HG03095 (cell line): ENCODE data around the gene DIAPH2.

Experiments
- ATAC-seq: cut with Tn5 transposase; IDR thresholded peaks from one replicate; pipeline ENCODE4 v1.9.1; 2021; ENCODE audit warnings: moderate library complexity; ENCODE audit not compliant: unreplicated experiment

The DIAPH2 gene

DNA sequence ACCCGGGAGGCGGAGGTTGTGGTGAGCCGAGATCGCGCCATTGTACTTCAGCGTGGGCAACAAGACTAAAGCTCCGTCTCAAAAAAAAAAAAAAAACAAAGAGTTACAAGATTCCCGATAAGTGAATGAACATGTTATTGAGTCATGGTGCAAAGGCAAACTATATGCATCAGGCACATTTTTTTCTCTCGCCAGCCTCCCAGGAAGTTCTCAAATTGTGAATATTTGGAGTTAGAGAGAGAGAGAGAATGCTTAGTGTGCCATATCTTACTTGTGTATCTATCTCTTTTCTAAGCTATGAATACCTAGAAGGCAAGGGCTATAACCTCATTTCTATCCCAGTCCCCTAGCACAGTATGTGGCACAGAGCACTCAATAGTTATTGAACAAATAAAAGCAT lies 599.9 kb downstream of the DIAPH2 start:
- no peak for ATAC-seq

DNA sequence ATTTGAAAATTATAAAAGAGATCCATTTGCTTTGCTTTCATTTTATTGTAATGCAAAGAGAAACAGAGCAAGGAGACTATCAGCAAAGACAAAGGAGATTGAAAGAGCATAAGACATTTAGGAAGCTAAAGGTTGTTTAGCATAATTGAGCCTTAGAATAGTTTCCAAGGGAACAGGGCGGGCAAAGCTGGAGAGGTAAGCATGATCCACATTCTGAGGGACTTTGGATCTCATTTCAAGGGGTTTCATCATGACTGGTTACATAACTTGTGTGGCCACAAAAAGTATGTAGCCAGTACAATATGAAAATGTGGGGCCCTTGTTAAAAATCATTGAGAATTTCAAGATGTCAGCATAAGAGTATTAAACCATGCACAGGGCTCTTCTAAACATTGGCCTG lies 605.6 kb downstream of the DIAPH2 start:
- ATAC-seq: no peak

DNA sequence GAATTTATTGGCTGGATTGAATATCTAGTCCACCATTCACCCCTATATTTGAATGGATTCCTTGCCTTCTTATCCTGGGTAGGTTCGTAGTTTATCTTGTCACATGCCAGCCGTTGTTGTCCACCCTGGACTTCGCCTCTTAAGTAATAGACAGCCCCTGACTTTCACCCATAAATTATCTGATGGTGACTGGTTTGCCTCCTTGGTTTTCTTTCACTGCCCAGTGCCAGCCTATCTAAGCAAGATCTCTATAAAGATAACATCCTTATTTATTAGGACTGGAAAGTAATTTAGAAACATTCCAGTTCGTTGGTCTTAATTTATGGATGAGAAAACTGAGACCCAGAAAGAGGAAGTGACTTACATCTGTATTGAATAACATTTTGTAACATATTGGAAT lies 609.4 kb downstream of the DIAPH2 start:
- ATAC-seq: no peak

DNA sequence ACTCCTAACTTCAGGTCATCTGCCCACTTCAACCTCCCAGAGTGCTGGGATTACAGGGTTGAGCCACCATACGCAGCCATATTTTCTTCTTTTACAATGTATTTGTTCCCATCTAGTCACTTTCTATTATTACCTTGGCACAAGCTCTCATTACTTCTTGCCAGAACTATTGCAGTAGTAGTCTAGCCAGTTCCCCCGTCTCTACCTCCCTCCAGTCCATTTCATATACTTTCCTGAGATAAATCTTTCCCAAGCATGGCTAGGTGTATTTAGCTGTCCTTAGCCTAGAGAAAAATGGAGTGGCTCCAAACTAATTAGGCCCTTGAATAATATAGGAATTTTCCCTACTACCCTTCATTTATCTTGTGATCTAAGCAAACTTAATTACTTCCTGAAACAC lies 611.3 kb downstream of the DIAPH2 start:
- ATAC-seq: no peak

DNA sequence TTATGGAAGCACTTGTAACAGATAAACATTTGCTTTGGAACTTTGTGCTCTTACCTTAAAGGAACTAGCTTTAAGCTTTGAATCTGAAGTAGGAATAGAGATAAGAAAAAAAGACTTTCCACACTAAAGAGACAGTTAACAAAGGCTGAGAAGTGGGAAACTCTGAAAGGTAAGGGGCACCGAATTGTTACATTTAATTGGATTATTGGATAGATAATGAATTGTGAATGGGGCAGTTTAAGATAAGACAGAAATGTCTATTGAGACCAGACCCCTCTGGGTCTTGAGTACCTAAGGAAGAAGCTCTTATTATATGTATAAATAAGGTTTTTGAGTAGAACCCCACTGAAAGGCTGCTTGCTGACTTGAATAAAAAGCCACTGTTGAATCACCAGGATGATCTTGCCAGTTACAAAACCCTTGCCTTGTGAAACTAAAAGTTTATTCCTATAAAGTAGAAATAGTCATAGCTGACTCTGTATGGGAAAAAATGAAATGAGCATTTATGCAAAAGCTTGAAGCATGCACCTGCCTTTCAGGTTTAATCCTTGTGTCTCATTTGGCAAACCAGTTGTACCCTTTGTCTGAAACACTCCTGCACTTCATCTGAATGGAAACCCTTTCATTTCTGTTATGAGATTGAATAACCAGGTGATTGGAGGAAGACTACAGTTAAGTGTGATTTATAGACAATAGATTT lies 622.3 kb downstream of the DIAPH2 start:
- ATAC-seq: no peak

DNA sequence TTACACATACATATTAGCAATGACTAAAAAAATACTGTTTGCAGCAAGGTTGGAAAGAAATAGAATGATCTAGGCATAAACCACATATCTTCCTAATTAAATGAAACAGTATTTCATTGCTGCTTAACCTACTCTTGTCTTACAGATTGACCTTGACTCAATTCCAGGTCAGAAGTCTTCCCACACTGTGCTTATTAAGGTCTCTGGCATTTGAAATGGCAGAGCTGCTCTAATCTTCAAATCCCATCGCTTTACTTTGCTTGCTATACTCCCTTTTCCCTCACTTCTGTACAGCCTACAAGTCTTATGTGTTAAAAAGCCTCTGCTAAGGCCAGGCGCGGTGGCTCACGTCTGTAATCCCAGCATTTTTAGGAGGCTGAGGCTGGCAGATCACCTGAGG lies 623.5 kb downstream of the DIAPH2 start:
- ATAC-seq: no peak

DNA sequence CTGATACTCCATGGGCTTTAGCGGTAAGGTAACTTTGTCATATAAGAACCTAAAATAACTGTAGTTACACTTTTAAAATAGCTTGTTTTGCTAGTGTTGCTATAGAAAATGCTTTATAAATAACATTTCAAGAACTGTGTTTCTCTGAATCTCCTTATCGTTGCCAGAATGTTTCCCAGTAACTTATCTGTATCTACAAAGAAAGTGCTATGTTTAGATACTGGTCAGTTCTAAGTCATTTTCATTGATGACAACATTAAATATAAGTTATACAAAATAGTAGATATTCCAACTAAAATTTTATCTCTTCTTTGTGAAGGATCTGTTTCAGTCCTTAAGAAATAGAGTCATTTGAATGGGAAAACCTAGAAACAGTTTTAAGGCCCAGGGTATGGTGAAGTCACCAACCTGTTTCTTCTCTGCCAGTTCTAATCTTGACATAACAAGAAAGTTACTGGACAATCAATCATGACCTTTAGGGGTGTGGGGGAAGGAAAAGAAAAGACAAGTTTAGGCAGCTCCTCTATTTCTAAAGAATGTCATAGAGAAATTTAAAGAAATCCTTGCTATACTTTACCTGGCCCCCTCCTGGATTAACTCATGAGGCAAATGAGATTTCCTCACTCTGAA lies 625.0 kb downstream of the DIAPH2 start:
- no peak for ATAC-seq

DNA sequence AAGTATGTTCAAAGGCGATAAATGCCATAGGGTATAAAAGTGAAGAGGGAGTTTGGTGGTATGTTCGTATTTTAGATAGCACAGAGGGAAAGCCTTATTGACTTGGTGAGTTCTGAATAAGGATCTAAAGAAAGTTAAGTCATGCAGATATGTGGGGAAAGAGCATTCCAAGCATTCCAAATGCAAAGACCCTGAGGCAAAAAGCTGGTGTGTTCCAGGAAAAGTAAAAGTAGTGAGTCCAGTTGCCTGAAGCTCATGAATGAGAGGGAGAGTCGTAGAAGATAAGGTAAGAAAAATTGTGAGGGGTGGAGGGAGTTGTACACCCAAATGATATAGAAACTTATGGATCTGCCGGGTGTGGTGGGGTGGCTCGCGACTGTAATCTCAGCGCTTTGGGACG lies 625.7 kb downstream of the DIAPH2 start:
- ATAC-seq: no peak

DNA sequence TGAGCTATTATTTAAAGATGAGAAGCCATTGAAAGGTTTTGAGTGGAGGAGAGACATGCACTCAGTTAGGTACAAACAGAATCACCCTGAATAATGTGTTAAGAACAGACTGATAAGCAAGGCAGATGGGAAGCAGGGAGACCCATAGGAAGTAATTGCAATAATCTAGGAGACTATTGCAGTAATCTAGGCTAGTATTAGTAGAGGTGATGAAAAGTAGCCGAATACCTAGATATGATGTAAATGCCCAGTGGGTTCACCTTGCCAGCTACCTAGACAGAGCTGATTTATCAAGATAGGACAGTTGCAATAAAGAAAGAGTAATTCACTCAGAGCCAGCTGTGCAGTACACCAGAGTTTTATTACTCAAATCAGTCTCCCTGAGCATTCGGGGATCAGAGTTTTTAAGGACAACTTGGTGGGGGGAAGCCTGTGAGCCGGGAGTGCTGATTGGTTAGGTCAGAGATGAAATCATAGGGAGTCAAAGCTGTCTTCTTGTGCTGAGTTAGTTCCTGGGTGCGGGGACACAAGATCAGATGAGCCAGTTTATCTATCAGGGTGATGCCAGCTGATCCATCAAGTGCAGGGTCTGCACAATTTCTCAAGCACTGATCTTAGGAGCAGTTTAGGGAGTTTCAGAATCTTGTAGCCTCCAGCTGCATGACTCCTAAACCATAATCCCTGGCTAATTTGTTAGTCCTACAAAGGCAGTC lies 626.6 kb downstream of the DIAPH2 start:
- no peak for ATAC-seq

DNA sequence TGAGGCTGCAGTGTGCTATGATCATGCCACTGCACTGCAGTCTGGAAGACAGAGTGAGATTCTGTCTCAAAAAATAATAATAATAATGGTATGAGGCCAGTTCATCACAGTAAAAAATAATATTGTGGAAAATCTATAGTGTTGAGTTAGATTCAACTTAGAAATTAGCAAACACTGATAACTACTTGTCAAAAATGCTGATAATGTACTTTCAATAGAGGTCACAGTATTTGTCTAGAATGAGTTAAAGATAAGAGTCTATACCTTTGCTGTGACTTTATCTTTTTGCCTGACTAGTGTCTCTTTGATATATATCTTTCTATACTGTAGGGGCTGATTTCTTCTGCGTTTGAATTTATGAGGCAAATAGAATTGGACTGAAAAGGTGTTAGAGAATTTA lies 629.7 kb downstream of the DIAPH2 start:
- no peak for ATAC-seq

DNA sequence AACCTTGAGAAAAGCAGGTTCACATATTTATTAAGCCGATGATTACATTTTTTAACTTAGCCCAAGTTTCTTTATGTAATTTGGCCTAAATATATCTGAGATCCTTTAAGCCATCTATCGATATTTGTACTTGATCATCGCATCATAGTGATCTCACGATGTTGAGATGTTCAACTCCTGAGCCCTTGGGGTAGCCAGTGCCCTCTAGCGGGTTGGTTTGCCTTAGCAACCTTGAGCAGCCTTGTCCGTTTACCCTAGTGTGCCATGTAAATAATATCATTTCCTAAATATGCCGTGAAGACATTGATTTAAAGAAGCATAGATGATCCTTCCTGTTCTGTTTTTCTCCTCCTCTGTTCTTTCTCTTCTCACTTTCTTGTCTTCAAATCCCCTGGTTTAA lies 631.3 kb downstream of the DIAPH2 start:
- ATAC-seq: no peak

DNA sequence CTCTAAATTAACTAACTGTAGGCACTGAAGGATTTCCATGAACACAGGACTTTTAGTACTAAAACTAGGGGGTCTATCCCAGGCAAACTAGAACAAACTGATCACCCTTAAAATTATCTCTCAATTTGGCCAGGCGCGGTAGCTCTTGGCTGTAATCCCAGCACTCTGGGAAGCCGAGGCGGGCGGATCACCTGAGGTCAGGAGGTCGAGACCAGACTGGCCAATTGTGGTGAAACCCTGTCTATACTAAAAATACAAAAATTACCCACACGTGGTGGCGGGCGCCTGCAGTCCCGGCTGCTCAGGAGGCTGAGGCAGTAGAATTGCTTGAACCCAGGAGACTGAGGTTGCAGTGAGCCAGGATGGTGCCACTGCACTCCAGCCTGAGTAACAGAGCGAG lies 635.7 kb downstream of the DIAPH2 start:
- ATAC-seq: no peak

DNA sequence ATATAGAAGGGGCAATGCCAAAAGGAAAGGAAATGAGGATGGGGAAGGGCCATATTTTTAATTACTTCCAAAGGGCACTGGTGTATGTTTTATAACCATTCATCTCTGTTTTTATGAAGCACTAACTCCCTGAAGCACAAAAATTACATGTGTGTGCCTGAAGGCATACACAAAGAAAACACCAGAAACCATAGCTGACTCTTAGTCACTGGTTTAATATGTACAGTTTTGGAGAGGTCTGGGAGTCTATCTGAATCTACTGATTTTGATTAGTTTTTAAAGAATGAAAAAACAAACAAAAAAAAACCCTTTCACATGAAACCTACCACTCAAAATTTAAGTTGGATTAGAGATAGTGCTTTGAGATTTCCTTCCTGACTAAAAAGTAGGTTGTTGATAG lies 637.8 kb downstream of the DIAPH2 start:
- no peak for ATAC-seq

DNA sequence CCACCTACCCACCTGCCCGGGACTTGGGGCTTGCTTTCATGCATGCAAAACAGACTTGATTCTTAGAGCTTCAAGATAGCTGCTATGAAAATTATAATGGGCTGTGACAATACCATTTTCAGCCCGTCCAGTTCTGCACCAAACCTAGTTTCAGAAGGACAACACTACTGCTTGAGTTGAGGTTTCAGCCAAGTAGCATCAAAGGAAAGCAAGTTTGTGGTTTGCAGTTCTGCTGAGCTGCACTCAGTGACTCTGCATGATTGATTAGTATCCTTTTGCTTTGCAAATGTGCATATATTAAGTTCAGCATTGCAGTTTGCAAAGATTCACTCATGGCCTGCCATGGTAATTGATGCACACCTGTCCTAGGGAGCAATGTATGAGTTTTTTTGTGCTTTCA lies 641.8 kb downstream of the DIAPH2 start:
- peak; percentile 91 for ATAC-seq

DNA sequence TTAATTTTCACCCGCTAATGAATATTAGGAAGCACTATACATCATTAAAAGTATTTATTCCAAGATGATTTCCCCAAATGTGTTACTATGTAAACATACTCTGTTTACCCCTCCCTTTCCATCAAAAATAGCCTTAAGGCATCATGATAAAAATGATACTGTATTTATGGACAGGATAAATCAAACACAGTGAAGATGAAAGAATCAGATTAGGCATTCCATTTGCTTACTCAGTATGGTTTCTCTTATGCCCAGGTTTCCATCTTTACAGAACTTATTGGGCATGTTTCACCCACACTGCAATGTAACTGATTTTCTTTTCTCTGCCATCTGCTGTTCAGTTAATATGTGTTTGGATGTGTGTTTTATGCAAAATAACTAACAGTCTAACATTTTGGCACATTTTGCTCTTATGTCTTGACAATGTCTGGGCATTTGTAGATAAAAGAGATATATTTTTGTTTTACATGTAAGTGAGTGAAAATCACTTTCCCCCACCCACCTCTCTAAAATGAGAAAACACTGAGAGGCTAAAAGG lies 644.3 kb downstream of the DIAPH2 start:
- no peak for ATAC-seq

DNA sequence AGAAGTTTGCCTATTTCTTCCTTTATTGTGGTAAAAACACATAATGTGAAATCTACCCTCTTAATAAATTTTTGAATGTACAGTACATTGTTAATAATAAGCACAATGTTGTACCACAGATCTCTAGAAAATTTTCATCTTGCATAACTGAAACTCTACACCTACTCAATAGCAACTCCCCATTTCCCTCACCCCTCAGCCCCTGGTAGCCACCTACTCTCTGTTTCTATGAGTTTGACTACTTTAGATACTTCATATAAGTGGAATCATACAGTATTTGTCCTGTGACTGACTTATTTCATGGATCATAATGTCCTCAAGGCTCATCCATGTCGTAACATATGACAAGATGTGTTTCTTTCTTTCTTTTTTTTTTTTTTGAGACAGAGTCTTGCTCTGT lies 645.5 kb downstream of the DIAPH2 start:
- ATAC-seq: no peak

DNA sequence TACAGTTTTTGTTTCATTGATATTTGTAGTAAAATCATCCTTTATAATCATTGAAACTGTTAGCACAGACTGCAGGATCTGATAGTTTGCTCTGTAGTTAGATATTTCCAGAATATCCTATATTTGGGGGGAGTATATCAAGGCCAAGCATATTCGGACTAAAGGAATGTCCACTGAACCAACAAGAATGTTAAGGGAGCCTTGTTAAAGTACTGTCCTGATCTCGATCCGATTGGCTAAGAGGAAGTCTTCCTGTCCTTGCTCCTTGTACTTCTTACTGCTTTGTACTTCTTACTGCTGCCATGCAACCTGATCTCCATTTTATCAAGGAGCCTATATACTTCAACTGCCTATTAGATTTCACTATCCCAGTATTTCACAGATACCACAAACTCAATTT lies 648.3 kb downstream of the DIAPH2 start:
- ATAC-seq: no peak

DNA sequence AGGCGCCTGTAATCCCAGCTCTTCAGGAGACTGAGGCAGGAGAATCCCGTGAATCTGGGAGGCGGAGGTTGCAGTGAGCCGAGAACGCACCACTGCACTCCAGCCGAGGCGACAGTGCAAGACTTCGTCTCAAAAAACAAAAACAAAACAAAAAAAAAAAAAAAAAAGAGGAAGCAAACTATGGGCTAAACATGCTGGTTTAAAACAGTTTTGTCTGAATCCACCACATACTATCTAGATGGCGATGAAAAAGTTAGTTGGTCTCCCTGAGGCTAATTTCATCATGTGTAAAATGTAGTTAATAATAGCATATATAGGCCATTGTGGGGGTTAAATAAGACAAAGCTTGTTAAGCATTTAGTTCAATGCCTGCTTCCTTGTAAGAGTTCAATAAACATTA lies 650.2 kb downstream of the DIAPH2 start:
- ATAC-seq: no peak

DNA sequence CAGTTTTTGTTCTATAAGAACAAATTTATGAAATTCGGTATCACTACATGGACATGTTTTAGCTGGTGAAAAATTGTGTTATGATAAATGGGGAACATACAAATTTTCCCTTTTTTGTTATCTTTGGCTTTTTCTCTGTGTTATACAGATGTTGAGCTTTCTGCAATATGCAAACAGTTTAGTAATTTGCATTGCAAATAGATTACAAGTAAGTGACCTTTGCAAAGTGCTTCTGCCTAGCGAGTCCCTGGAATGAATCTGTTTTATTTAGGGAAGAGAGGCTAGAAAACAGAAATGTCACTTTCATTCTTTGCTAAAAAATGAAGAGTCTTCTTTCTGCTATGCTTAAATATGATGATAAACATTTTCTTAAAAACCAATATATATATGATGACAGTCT lies 660.1 kb downstream of the DIAPH2 start:
- ATAC-seq: no peak

DNA sequence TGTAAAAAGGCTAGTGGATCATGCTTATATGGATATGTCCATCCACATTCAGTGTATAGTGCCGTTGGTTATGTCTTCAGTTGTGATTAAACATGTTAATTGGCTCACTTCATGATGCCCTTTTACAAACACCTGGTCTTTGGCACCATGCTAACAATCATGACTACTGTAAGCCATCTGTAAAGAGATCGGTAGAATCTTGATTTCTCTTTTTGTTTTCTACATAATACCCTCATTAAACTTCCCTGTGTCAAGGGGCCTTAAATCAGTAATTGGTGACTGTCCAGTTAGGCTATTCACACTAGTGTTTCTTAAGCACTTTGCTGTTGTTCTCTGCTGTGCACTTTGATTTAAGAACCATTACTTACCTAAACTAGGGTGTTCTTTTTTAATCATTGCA lies 674.3 kb downstream of the DIAPH2 start:
- no peak for ATAC-seq

DNA sequence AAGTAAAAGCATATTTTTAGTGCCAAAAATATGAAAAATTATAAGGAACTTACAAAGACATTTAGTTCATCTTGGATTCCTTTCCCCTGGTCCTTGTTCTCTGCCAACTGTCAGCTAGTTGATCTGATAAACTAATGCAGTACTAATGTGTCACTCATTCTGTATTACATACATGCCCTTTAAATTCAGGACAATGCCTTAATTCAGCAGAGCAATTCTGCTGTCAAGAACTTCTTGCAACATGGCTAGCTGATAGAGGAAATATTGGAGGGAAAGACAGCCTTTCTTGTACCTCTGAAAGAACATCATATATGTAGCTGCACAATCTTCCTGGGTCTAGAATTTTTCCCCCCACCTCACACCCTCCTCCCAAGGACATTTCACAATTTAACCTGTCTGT lies 679.2 kb downstream of the DIAPH2 start:
- no peak for ATAC-seq

DNA sequence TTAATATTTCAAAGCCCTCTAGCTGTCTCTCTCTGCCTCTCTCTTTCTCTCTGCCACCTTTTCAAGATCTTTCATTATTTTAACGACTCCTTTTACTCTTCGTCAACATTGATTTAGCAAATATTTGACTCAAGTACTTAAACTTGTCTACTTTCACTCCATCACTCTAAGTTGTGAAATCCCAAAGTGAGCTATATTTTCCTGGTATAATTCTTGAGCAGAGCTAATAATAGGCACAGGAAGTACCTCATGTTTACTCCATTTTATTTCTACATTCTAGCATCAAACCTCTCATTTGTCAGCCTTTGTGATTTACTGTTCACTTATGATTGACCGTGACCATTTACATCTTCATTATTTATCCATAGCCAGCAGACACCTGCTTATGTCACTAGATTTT lies 681.6 kb downstream of the DIAPH2 start:
- ATAC-seq: no peak
